A172 (cell line): Measurements from ENCODE around the gene MYH9. TPM values are rescaled to one million over a fixed set of nuclear protein-coding genes. Genes with fewer than 3 reads are reported as not detected.

ENCODE experiments used
- DNase-seq: peaks from one replicate; pipeline ENCODE4 v3.0.0-alpha.2; 2015; ENCODE audit warnings: low spot score
- total RNA-seq: library from RNA; depleted of rRNA; stranded (reverse); fragments of >200 nt; shearing (Covaris generic); gene quantifications from 2 replicates; pipeline ENCODE4 v1.2.3, GENCODE V29; 2014

The MYH9 gene
- total RNA-seq, 1 experiment from 2014 or later: 180 TPM

GRCh38 chr22:36319595-36320497 lies 67.9 kb downstream of the MYH9 start:
- DNase-seq: no peak

GRCh38 chr22:36318442-36318841 lies 69.3 kb downstream of the MYH9 start:
- DNase-seq: no peak

GRCh38 chr22:36317658-36318271 lies 70.0 kb downstream of the MYH9 start:
- no peak for DNase-seq

- no peak for DNase-seq
Observed at GRCh38 chr22:36316419-36316818, 71.3 kb downstream of the MYH9 start.

GRCh38 chr22:36315325-36315724 lies 72.4 kb downstream of the MYH9 start:
- DNase-seq: no peak

GRCh38 chr22:36311386-36312085 lies 76.2 kb downstream of the MYH9 start:
- peak; percentile 67 for DNase-seq

GRCh38 chr22:36308880-36309279 lies 78.9 kb downstream of the MYH9 start:
- no peak for DNase-seq

GRCh38 chr22:36306227-36306626 lies 81.5 kb downstream of the MYH9 start:
- no peak for DNase-seq

- no peak for DNase-seq
Observed at GRCh38 chr22:36305813-36306212, 82.0 kb downstream of the MYH9 start.

GRCh38 chr22:36304429-36304828 lies 83.3 kb downstream of the MYH9 start:
- no peak for DNase-seq

- DNase-seq: no peak
Observed at GRCh38 chr22:36303874-36304273, 83.9 kb downstream of the MYH9 start.

GRCh38 chr22:36303115-36303467 lies 84.7 kb downstream of the MYH9 start:
- DNase-seq: no peak

GRCh38 chr22:36302439-36303114 lies 85.2 kb downstream of the MYH9 start:
- DNase-seq: no peak

GRCh38 chr22:36301851-36302250 lies 85.9 kb downstream of the MYH9 start:
- no peak for DNase-seq

- DNase-seq: no peak
Observed at GRCh38 chr22:36301384-36301828, 86.4 kb downstream of the MYH9 start.

- no peak for DNase-seq
Observed at GRCh38 chr22:36300396-36301212, 87.2 kb downstream of the MYH9 start.

- DNase-seq: no peak
Observed at GRCh38 chr22:36299911-36300310, 87.9 kb downstream of the MYH9 start.

GRCh38 chr22:36299295-36299694 lies 88.5 kb downstream of the MYH9 start:
- DNase-seq: no peak

GRCh38 chr22:36298601-36299000 lies 89.2 kb downstream of the MYH9 start:
- DNase-seq: no peak

- DNase-seq: no peak
Observed at GRCh38 chr22:36298118-36298517, 89.6 kb downstream of the MYH9 start.

GRCh38 chr22:36297568-36297967 lies 90.2 kb downstream of the MYH9 start:
- no peak for DNase-seq
